ENCODE measurements around the gene PIAS4. TPM values are rescaled to one million over a fixed set of nuclear protein-coding genes. Genes with fewer than 3 reads are reported as not detected.

The PIAS4 gene
- total and polyA plus RNA-seq, 9 of the 15 experiments (the other 6 are each of a cell fraction or from before 2014, with no cell fraction given): 0.27 to 34.9 (median 14.4) TPM

DNA sequence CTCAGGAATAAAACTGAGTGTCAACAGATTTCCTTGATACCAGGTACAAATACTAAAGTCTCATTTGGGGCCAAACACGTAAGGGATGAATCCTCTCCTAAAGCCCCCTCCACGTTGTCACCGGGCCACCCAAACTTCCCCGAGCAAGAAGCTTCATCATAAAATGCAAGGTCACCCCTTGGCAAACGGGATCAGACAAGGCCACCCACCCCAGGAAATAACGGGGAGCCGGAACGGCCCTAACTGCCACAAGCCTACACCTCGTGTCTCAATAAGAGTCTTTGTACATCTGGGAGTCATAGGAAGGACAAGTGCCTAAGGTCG is 23.0 kb upstream of the PIAS4 start:
- no peaks in the 10 kb centered on the region for H3K27me3 ChIP-seq (ENCODE audit: control insufficient read depth in 2 of 2, insufficient read depth in 2 of 2, low read length in 2 of 2)
- H3K36me3 ChIP-seq (ENCODE audit: control insufficient read depth, insufficient read depth, low read length): peaks cover 56% of the 10 kb centered on the region
- no peak for FAIRE-seq
- peaks cover 22% of the 10 kb centered on the region for H3K9me1 ChIP-seq (ENCODE audit: control insufficient read depth, insufficient read depth, low read length)
- peaks cover 56% of the 10 kb centered on the region for H4K20me1 ChIP-seq (replicated peaks; ENCODE audit: control insufficient read depth, insufficient read depth, low read length)
- ChIA-PET CTCF (ENCODE audit: low intra/inter-chr PET ratio) (interaction anchor here (0.9 to 3.4 kb wide), 2 partner anchors 14 to 220 kb away, joined by 3 to 31 read pairs; partner anchors contain the start of gene DAPK3), POLR2A (interaction anchor here (0.6 to 9.7 kb wide), 18 partner anchors 9 to 223 kb away, joined by 3 to 215 read pairs (median 6); partner anchors contain the start of genes ATCAY, DAPK3 and MRPL54)
- peak overlapping the region; percentile 100 for H3K4me2 ChIP-seq (ENCODE audit: insufficient read depth, low read length)
- no TSS peak for BruUV-seq (replicated peaks)
- intact Hi-C loops (cut with micrococcal nuclease) (no loop called here), in situ Hi-C loops (cut with MboI) (loop anchor here (5.0 kb wide), 1 partner anchor 218 kb away; no protein-coding TSS in a partner anchor)
- DNase-seq (ENCODE audit: extremely low read depth in 1 of 4, low spot score in 3 of 4): peak in 3 of 4 experiments; percentile 26 to 55 (median 53)
- peak overlapping the region; percentile 97 to 100 for H3K9ac ChIP-seq (ENCODE audit: insufficient read depth in 1 of 2, low read depth in 2 of 2, low read length in 2 of 2)
- H3K9me3 ChIP-seq (replicated peaks; ENCODE audit: control insufficient read depth, insufficient read depth, low read depth, low read length): no peaks in the 10 kb centered on the region
- peaks cover 58% of the 10 kb centered on the region for H3K79me2 ChIP-seq (ENCODE audit: control insufficient read depth, insufficient read depth, low read length)
- H3K4me1 ChIP-seq (replicated peaks in 1 of 2; ENCODE audit: control insufficient read depth in 2 of 2, insufficient read depth in 2 of 2, low read length in 2 of 2): peaks cover 25 to 64% of the 10 kb centered on the region in 2 experiments; a peak in 4 of 5 replicates
- TF ChIP-seq SMARCE1 (IDR thresholded peaks at IDR 0.05): no peak
- no peak for TF ChIP-seq NONO (IDR thresholded peaks at IDR 0.05; ENCODE audit: low read depth in 2 of 2, low read length in 1 of 2)
- no peak for TF ChIP-seq NCOA1 (IDR thresholded peaks at IDR 0.05; ENCODE audit: low read depth)
- TF ChIP-seq THRAP3 (IDR thresholded peaks at IDR 0.05; ENCODE audit: borderline replicate concordance): 0 out of 2 replicates have a peak, but pooled peaks have one; percentile 50
- TF ChIP-seq BHLHE40 (IDR thresholded peaks at IDR 0.05; ENCODE audit: low read length): no peak
- TF ChIP-seq ZSCAN29 (IDR thresholded peaks at IDR 0.05): peak; percentile 13; the same call in 1 of the 2 replicates
- no peak for TF ChIP-seq THRB (CRISPR knock-in tag; conservative IDR thresholded peaks at IDR 0.05)
- no peak for TF ChIP-seq LEF1 (IDR thresholded peaks at IDR 0.05)
- TF ChIP-seq YY1 (IDR thresholded peaks at IDR 0.05; ENCODE audit: borderline replicate concordance in 1 of 3, control insufficient read depth in 1 of 3, extremely low read depth in 1 of 3, insufficient read depth in 3 of 3, insufficient read length in 1 of 3, insufficient replicate concordance in 2 of 3, low read depth in 1 of 3, low read length in 2 of 3): no peak
- TF ChIP-seq CHD2 (IDR thresholded peaks at IDR 0.05; ENCODE audit: low read depth, low read length): peak; percentile 46; the same call in 1 of the 2 replicates
- no peak for TF ChIP-seq ZBTB12 (CRISPR knock-in tag; IDR thresholded peaks at IDR 0.05)
- TF ChIP-seq, protein P1, sequence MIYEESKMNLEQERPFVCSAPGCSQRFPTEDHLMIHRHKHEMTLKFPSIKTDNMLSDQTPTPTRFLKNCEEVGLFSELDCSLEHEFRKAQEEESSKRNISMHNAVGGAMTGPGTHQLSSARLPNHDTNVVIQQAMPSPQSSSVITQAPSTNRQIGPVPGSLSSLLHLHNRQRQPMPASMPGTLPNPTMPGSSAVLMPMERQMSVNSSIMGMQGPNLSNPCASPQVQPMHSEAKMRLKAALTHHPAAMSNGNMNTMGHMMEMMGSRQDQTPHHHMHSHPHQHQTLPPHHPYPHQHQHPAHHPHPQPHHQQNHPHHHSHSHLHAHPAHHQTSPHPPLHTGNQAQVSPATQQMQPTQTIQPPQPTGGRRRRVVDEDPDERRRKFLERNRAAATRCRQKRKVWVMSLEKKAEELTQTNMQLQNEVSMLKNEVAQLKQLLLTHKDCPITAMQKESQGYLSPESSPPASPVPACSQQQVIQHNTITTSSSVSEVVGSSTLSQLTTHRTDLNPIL (CRISPR knock-in tag; IDR thresholded peaks at IDR 0.05): 0 out of 2 replicates have a peak, but pooled peaks have one; percentile 41
- no peak overlapping the region for H2AFZ ChIP-seq (ENCODE audit: low read depth, low read length)
- 0% methylated on average over 10 of the region's 10 CpGs for WGBS (ENCODE audit: insufficient coverage, low coverage, missing lambda C conversion rate)
- H3K4me3 ChIP-seq: peak overlapping the region; percentile 99
- no peak for ATAC-seq
- H3K27ac ChIP-seq (ENCODE audit: extremely low read depth, low read depth, low read length): peak overlapping the region; percentile 99
